ENCODE data around the gene OR4C46.
"Not testable (repeated sequence)": the region's sequence is repeated elsewhere in the genome, so short reads cannot be mapped to it uniquely, and the experiment has no call there.

Gene OR4C46

DNA sequence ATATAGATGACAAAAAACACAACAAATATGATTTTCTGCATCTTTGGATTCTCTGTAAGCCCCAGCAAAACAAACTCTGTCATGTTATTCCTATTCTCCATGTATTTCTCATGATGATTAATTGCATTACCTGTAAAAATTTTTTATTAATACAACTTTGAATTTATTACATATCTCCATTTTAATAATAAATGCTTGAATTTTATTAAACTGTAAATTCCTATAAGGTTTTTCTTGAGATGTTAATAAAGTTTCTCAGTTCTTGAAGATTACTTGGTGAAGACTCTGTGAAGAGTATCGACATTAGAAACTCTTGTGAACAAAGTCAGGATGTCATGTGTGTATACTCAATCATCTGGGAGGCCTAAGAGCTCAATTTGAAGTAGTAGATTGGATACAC is at the start of gene OR4C46:
TSS of gene OR4C46 (minus strand) at position 101 of the 400 bp plus-strand sequence. CDS start at position 101, 0 bp downstream.
- no peaks in the 10 kb centered on the region for H3K79me2 ChIP-seq
- H3K9ac ChIP-seq, result no peak within 1 kb of the TSS
- no peaks in the 10 kb centered on the region for H3K4me1 ChIP-seq
- no peak within 1 kb of the TSS for H3K4me2 ChIP-seq (ENCODE audit: low read length)
- no peaks in the 10 kb centered on the region for H3K36me3 ChIP-seq (ENCODE audit: control insufficient read depth, insufficient read depth, low read length)
- no peak for TF ChIP-seq CTCF (IDR thresholded peaks at IDR 0.05)
- H2AFZ ChIP-seq, result no peak within 1 kb of the TSS
- H3K4me3 ChIP-seq (ENCODE audit: low read depth, low read length), result no peak within 1 kb of the TSS
- H3K27me3 ChIP-seq (ENCODE audit: control insufficient read depth, insufficient read depth, low read length), result no peaks in the 10 kb centered on the region
- H3K27ac ChIP-seq, result no peak within 1 kb of the TSS
- H3K9me3 ChIP-seq (ENCODE audit: control insufficient read depth, low read length), result no peaks in the 10 kb centered on the region

- not testable (repeated sequence) for H3K9me3 ChIP-seq (ENCODE audit: control insufficient read depth, low read length); H3K4me2 ChIP-seq (ENCODE audit: low read length); H3K4me3 ChIP-seq (ENCODE audit: low read depth, low read length); H3K4me1 ChIP-seq; H3K27me3 ChIP-seq (ENCODE audit: control insufficient read depth, insufficient read depth, low read length); H3K36me3 ChIP-seq (ENCODE audit: control insufficient read depth, insufficient read depth, low read length); H2AFZ ChIP-seq; H3K9ac ChIP-seq; H3K79me2 ChIP-seq; H3K27ac ChIP-seq
Measured at GRCh38 chr11:54645606-54646005, 41.8 kb upstream of the OR4C46 start.

- H3K27ac ChIP-seq; H3K9me3 ChIP-seq (ENCODE audit: control insufficient read depth, low read length); H3K4me1 ChIP-seq; H3K9ac ChIP-seq; H3K4me2 ChIP-seq (ENCODE audit: low read length); H2AFZ ChIP-seq; H3K79me2 ChIP-seq; H3K36me3 ChIP-seq (ENCODE audit: control insufficient read depth, insufficient read depth, low read length); H3K4me3 ChIP-seq (ENCODE audit: low read depth, low read length); H3K27me3 ChIP-seq (ENCODE audit: control insufficient read depth, insufficient read depth, low read length): not testable (repeated sequence)
Measured at GRCh38 chr11:54561439-54561838, 42.4 kb downstream of the OR4C46 start.

GRCh38 chr11:54558919-54559318 is 44.9 kb downstream of the OR4C46 start:
- H3K4me3 ChIP-seq (ENCODE audit: low read depth, low read length), result no peak overlapping the region
- no peak overlapping the region for H3K4me2 ChIP-seq (ENCODE audit: low read length)
- no peak overlapping the region for H3K9ac ChIP-seq
- H3K27ac ChIP-seq, result no peak overlapping the region
- no peak overlapping the region for H2AFZ ChIP-seq
- H3K36me3 ChIP-seq (ENCODE audit: control insufficient read depth, insufficient read depth, low read length), result no peaks in the 10 kb centered on the region
- no peaks in the 10 kb centered on the region for H3K79me2 ChIP-seq
- TF ChIP-seq CTCF (IDR thresholded peaks at IDR 0.05), result no peak
- no peaks in the 10 kb centered on the region for H3K4me1 ChIP-seq
- no peaks in the 10 kb centered on the region for H3K27me3 ChIP-seq (ENCODE audit: control insufficient read depth, insufficient read depth, low read length)
- no peaks in the 10 kb centered on the region for H3K9me3 ChIP-seq (ENCODE audit: control insufficient read depth, low read length)

GRCh38 chr11:54558407-54558806 is 45.4 kb downstream of the OR4C46 start:
- TF ChIP-seq CTCF (IDR thresholded peaks at IDR 0.05), result no peak
- H3K9me3 ChIP-seq (ENCODE audit: control insufficient read depth, low read length), result no peaks in the 10 kb centered on the region
- H3K4me1 ChIP-seq, result no peaks in the 10 kb centered on the region
- H3K9ac ChIP-seq, result no peak overlapping the region
- H3K27ac ChIP-seq, result no peak overlapping the region
- H3K27me3 ChIP-seq (ENCODE audit: control insufficient read depth, insufficient read depth, low read length), result no peaks in the 10 kb centered on the region
- H3K4me2 ChIP-seq (ENCODE audit: low read length), result no peak overlapping the region
- H3K4me3 ChIP-seq (ENCODE audit: low read depth, low read length), result no peak overlapping the region
- H3K36me3 ChIP-seq (ENCODE audit: control insufficient read depth, insufficient read depth, low read length), result no peaks in the 10 kb centered on the region
- H3K79me2 ChIP-seq, result no peaks in the 10 kb centered on the region
- no peak overlapping the region for H2AFZ ChIP-seq

Data from parathyroid adenoma (tissue), 2 donors.